H1 (cell line): ENCODE results near the gene ZCCHC10.

Experiments used
- POLR2A ChIP-seq, 2 experiments: IDR thresholded peaks; 1 replicate in 1 of 2; 2 replicates in 1 of 2; pipeline ENCODE4 v1.6.1; 2011; ENCODE audit warnings: low read depth in 2 of 2, low read length in 2 of 2, mild to moderate bottlenecking in 2 of 2; ENCODE audit errors: control extremely low read depth in 1 of 2
- TAF1 ChIP-seq: IDR thresholded peaks from 2 replicates; pipeline ENCODE4 v1.6.1; 2011; ENCODE audit warnings: mild to moderate bottlenecking, low read depth, low read length

- TF ChIP-seq TAF1 (no peak), POLR2A (IDR thresholded peaks at IDR 0.05; ENCODE audit: control extremely low read depth in 1 of 2, low read depth in 2 of 2, low read length in 2 of 2) (no peak)
Measured at GRCh38 chr5:132961887-132962286, 64.5 kb downstream of the ZCCHC10 start.
